ENCODE measurements around the gene SLC5A10.
"Not testable (repeated sequence)": the region's sequence is repeated elsewhere in the genome, so short reads cannot be mapped to it uniquely, and the experiment has no call there.

The SLC5A10 gene

GRCh38 chr17:19021011-19021621 is 69.2 kb downstream of the SLC5A10 start:
- not testable (repeated sequence) for H3K9me3 ChIP-seq (ENCODE audit: control insufficient read depth, insufficient read depth, low read length); H3K9ac ChIP-seq (ENCODE audit: low read depth, low read length)

GRCh38 chr17:19021622-19022083 is 69.7 kb downstream of the SLC5A10 start:
- Histone ChIP-seq H3K4me3 (ENCODE audit: low read depth, low read length) (no peak overlapping the region), H3K9me3 (ENCODE audit: control insufficient read depth, insufficient read depth, low read length) (no peaks in the 10 kb centered on the region), H3K4me1 (ENCODE audit: control insufficient read depth, insufficient read depth, low read length) (no peaks in the 10 kb centered on the region), H3K36me3 (ENCODE audit: control insufficient read depth, insufficient read depth, low read length) (no peaks in the 10 kb centered on the region), H3K9ac (ENCODE audit: low read depth, low read length) (no peak overlapping the region), H3K27me3 (ENCODE audit: control insufficient read depth, insufficient read depth, low read length) (no peaks in the 10 kb centered on the region)

More at GRCh38 chr17:19021011-19021621, 69.2 kb downstream of the SLC5A10 start:
- not testable (repeated sequence) for H3K4me1 ChIP-seq (ENCODE audit: control insufficient read depth, insufficient read depth, low read length); H3K27me3 ChIP-seq (ENCODE audit: control insufficient read depth, insufficient read depth, low read length); H3K4me3 ChIP-seq (ENCODE audit: low read depth, low read length); H3K36me3 ChIP-seq (ENCODE audit: control insufficient read depth, insufficient read depth, low read length)

GRCh38 chr17:19022128-19022527 is 70.2 kb downstream of the SLC5A10 start:
- no peaks in the 10 kb centered on the region for H3K4me1 ChIP-seq (ENCODE audit: control insufficient read depth, insufficient read depth, low read length)
- no peaks in the 10 kb centered on the region for H3K36me3 ChIP-seq (ENCODE audit: control insufficient read depth, insufficient read depth, low read length)
- no peak overlapping the region for H3K9ac ChIP-seq (ENCODE audit: low read depth, low read length)
- no peaks in the 10 kb centered on the region for H3K27me3 ChIP-seq (ENCODE audit: control insufficient read depth, insufficient read depth, low read length)
- H3K4me3 ChIP-seq (ENCODE audit: low read depth, low read length), result no peak overlapping the region
- no peaks in the 10 kb centered on the region for H3K9me3 ChIP-seq (ENCODE audit: control insufficient read depth, insufficient read depth, low read length)

- Histone ChIP-seq H3K27me3 (ENCODE audit: control insufficient read depth, insufficient read depth, low read length) (no peaks in the 10 kb centered on the region), H3K36me3 (ENCODE audit: control insufficient read depth, insufficient read depth, low read length) (no peaks in the 10 kb centered on the region), H3K4me1 (ENCODE audit: control insufficient read depth, insufficient read depth, low read length) (no peaks in the 10 kb centered on the region), H3K4me3 (ENCODE audit: low read depth, low read length) (no peak overlapping the region), H3K9ac (ENCODE audit: low read depth, low read length) (no peak overlapping the region), H3K9me3 (ENCODE audit: control insufficient read depth, insufficient read depth, low read length) (no peaks in the 10 kb centered on the region)
Observed at GRCh38 chr17:19022747-19023146, 70.8 kb downstream of the SLC5A10 start.

GRCh38 chr17:19023209-19023999 is 71.4 kb downstream of the SLC5A10 start:
- H3K27me3 ChIP-seq (ENCODE audit: control insufficient read depth, insufficient read depth, low read length), result no peaks in the 10 kb centered on the region
- H3K9ac ChIP-seq (ENCODE audit: low read depth, low read length), result no peak overlapping the region
- H3K9me3 ChIP-seq (ENCODE audit: control insufficient read depth, insufficient read depth, low read length), result no peaks in the 10 kb centered on the region
- H3K36me3 ChIP-seq (ENCODE audit: control insufficient read depth, insufficient read depth, low read length), result no peaks in the 10 kb centered on the region
- H3K4me3 ChIP-seq (ENCODE audit: low read depth, low read length), result no peak overlapping the region
- H3K4me1 ChIP-seq (ENCODE audit: control insufficient read depth, insufficient read depth, low read length), result no peaks in the 10 kb centered on the region

GRCh38 chr17:19024101-19025078 is 72.4 kb downstream of the SLC5A10 start:
- no peak overlapping the region for H3K4me3 ChIP-seq (ENCODE audit: low read depth, low read length)
- H3K36me3 ChIP-seq (ENCODE audit: control insufficient read depth, insufficient read depth, low read length), result no peaks in the 10 kb centered on the region
- H3K4me1 ChIP-seq (ENCODE audit: control insufficient read depth, insufficient read depth, low read length), result no peaks in the 10 kb centered on the region
- H3K9me3 ChIP-seq (ENCODE audit: control insufficient read depth, insufficient read depth, low read length), result no peaks in the 10 kb centered on the region
- no peaks in the 10 kb centered on the region for H3K27me3 ChIP-seq (ENCODE audit: control insufficient read depth, insufficient read depth, low read length)
- H3K9ac ChIP-seq (ENCODE audit: low read depth, low read length), result no peak overlapping the region

- H3K4me1 ChIP-seq (ENCODE audit: control insufficient read depth, insufficient read depth, low read length); H3K27me3 ChIP-seq (ENCODE audit: control insufficient read depth, insufficient read depth, low read length); H3K4me3 ChIP-seq (ENCODE audit: low read depth, low read length); H3K36me3 ChIP-seq (ENCODE audit: control insufficient read depth, insufficient read depth, low read length); H3K9me3 ChIP-seq (ENCODE audit: control insufficient read depth, insufficient read depth, low read length); H3K9ac ChIP-seq (ENCODE audit: low read depth, low read length): not testable (repeated sequence)
Observed at GRCh38 chr17:19028671-19029070, 76.7 kb downstream of the SLC5A10 start.

GRCh38 chr17:19029740-19030139 is 77.8 kb downstream of the SLC5A10 start:
- H3K36me3 ChIP-seq (ENCODE audit: control insufficient read depth, insufficient read depth, low read length); H3K9ac ChIP-seq (ENCODE audit: low read depth, low read length); H3K4me1 ChIP-seq (ENCODE audit: control insufficient read depth, insufficient read depth, low read length); H3K27me3 ChIP-seq (ENCODE audit: control insufficient read depth, insufficient read depth, low read length); H3K4me3 ChIP-seq (ENCODE audit: low read depth, low read length); H3K9me3 ChIP-seq (ENCODE audit: control insufficient read depth, insufficient read depth, low read length): not testable (repeated sequence)

- not testable (repeated sequence) for H3K4me1 ChIP-seq (ENCODE audit: control insufficient read depth, insufficient read depth, low read length); H3K4me3 ChIP-seq (ENCODE audit: low read depth, low read length); H3K27me3 ChIP-seq (ENCODE audit: control insufficient read depth, insufficient read depth, low read length)
Observed at GRCh38 chr17:19030771-19031449, 78.9 kb downstream of the SLC5A10 start.

GRCh38 chr17:19031729-19032128 is 79.8 kb downstream of the SLC5A10 start:
- H3K9ac ChIP-seq (ENCODE audit: low read depth, low read length); H3K4me1 ChIP-seq (ENCODE audit: control insufficient read depth, insufficient read depth, low read length); H3K36me3 ChIP-seq (ENCODE audit: control insufficient read depth, insufficient read depth, low read length); H3K9me3 ChIP-seq (ENCODE audit: control insufficient read depth, insufficient read depth, low read length); H3K4me3 ChIP-seq (ENCODE audit: low read depth, low read length); H3K27me3 ChIP-seq (ENCODE audit: control insufficient read depth, insufficient read depth, low read length): not testable (repeated sequence)

More at GRCh38 chr17:19030771-19031449, 78.9 kb downstream of the SLC5A10 start:
- not testable (repeated sequence) for H3K9ac ChIP-seq (ENCODE audit: low read depth, low read length); H3K9me3 ChIP-seq (ENCODE audit: control insufficient read depth, insufficient read depth, low read length); H3K36me3 ChIP-seq (ENCODE audit: control insufficient read depth, insufficient read depth, low read length)

GRCh38 chr17:19032377-19032988 is 80.5 kb downstream of the SLC5A10 start:
- not testable (repeated sequence) for H3K9me3 ChIP-seq (ENCODE audit: control insufficient read depth, insufficient read depth, low read length); H3K4me1 ChIP-seq (ENCODE audit: control insufficient read depth, insufficient read depth, low read length); H3K9ac ChIP-seq (ENCODE audit: low read depth, low read length); H3K27me3 ChIP-seq (ENCODE audit: control insufficient read depth, insufficient read depth, low read length); H3K36me3 ChIP-seq (ENCODE audit: control insufficient read depth, insufficient read depth, low read length); H3K4me3 ChIP-seq (ENCODE audit: low read depth, low read length)

Data from iPS-15b (cell line).